ENCODE measurements around the gene GRIPAP1.

GRCh38 chrX:48998391-48998790 is 3.7 kb downstream of the GRIPAP1 start:
- TF ChIP-seq CTCF (IDR thresholded peaks at IDR 0.05) (no peak), POLR2A (IDR thresholded peaks at IDR 0.05) (no peak), POLR2AphosphoS5 (IDR thresholded peaks at IDR 0.05) (no peak)

All from prostate gland (tissue), 2 donors.